Tibial nerve (tissue), 3 donors: ENCODE measurements around the gene COG5.
"Not testable (repeated sequence)": the region's sequence is repeated elsewhere in the genome, so short reads cannot be mapped to it uniquely, and the experiment has no call there.

Experiments used
- CTCF ChIP-seq, 5 experiments: fragments of 200-600 bp in 3 of 5; fragments of 450-650 bp in 2 of 5; sonication (generic) in 3 of 5; IDR thresholded peaks; one replicate each; pipeline ENCODE4 v1.5.1; 2016 to 2019; ENCODE audit warnings: antibody characterized with exemption in 5 of 5, mild to moderate bottlenecking in 3 of 5, moderate library complexity in 2 of 5
- POLR2A ChIP-seq, 2 donors: fragments of 450-650 bp; IDR thresholded peaks; one replicate each; pipeline ENCODE4 v1.6.1; 2017; ENCODE audit warnings: antibody characterized with exemption in 2 of 2, mild to moderate bottlenecking in 2 of 2, moderate library complexity in 2 of 2

- not testable (repeated sequence) for TF ChIP-seq POLR2A, CTCF (IDR thresholded peaks at IDR 0.05)
Measured at GRCh38 chr7:107246836-107247235, 316.9 kb downstream of the COG5 start.
